Testis (tissue), 3 donors: Measurements from ENCODE around the gene TSEN2. TPM values are rescaled to one million over a fixed set of nuclear protein-coding genes. Genes with fewer than 3 reads are reported as not detected.
"Not testable (repeated sequence)": the region's sequence is repeated elsewhere in the genome, so short reads cannot be mapped to it uniquely, and the experiment has no call there.

ENCODE experiments used
- DNase-seq: peaks from one replicate; pipeline ENCODE4 v3.0.0-alpha.2; 2019
- H3K27ac ChIP-seq, 2 donors: fragments of 200-600 bp; sonication (generic); one replicate each; pipeline ENCODE4 v1.5.1; 2019
- H3K27me3 ChIP-seq: fragments of 200-600 bp; sonication (generic); one replicate; pipeline ENCODE4 v1.5.1; 2019
- H3K36me3 ChIP-seq: fragments of 200-600 bp; sonication (generic); one replicate; pipeline ENCODE4 v1.5.1; 2017; ENCODE audit warnings: low read depth; ENCODE audit errors: missing control alignments
- H3K4me1 ChIP-seq: fragments of 200-600 bp; sonication (generic); one replicate; pipeline ENCODE4 v1.5.1; 2019
- H3K4me3 ChIP-seq, 2 donors: fragments of 200-600 bp; sonication (generic); one replicate each; pipeline ENCODE4 v1.5.1; 2017 to 2019
- H3K9me3 ChIP-seq: fragments of 200-600 bp; sonication (generic); one replicate; pipeline ENCODE4 v1.5.1; 2017
- CTCF ChIP-seq, 3 experiments: fragments of 450-650 bp in 2 of 3; fragments of 200-600 bp in 1 of 3; sonication (generic) in 1 of 3; IDR thresholded peaks; one replicate each; pipeline ENCODE4 v1.5.1; 2016 to 2019; ENCODE audit warnings: antibody characterized with exemption in 3 of 3, mild to moderate bottlenecking in 2 of 3, moderate library complexity in 1 of 3
- POLR2A ChIP-seq: fragments of 450-650 bp; IDR thresholded peaks from one replicate; pipeline ENCODE4 v1.6.1; 2017; ENCODE audit warnings: antibody characterized with exemption, mild to moderate bottlenecking, moderate library complexity
- WGBS, 2 donors: methylation state at CpG; one replicate each; pipeline ENCODE4 v1.1.5; 2018; 5-methylcytosine and 5-hydroxymethylcytosine counted together
- intact Hi-C: fragments of 100-400 bp; cut with DNase I; formaldehyde crosslinking; loops from one replicate; pipeline ENCODE4 v1.15.1; 2023; ENCODE audit warnings: low total_unique reads
- polyA plus RNA-seq: library from polyadenylated mRNA; stranded (reverse); fragments of 350-450 nt; fragmentation: Illumina TruSeq; extraction: RNeasy Lipid Tissue Mini Kit (QIAGEN cat#74804); gene quantifications from one replicate; pipeline ENCODE4 v1.2.3, GENCODE V29; 2014; ENCODE audit warnings: low read depth, low replicate concordance; ENCODE audit not compliant: insufficient read depth
- total RNA-seq, 2 donors: library from RNA; depleted of rRNA; stranded (reverse); fragments of >200 nt; gene quantifications; one replicate each; pipeline ENCODE4 v1.2.3, GENCODE V29; 2016

TSEN2 gene
- total and polyA plus RNA-seq, 3 donors from 2014 or later: 17.0 to 26.8 (median 25.3) TPM

GRCh38 chr3:12468276-12468675 is 16.0 kb upstream of the TSEN2 start:
- TF ChIP-seq CTCF (IDR thresholded peaks at IDR 0.05): no peak
- TF ChIP-seq POLR2A: no peak
- intact Hi-C loops: no loop called here
- H3K4me3 ChIP-seq: no peak overlapping the region
- H3K4me1 ChIP-seq: no peaks in the 10 kb centered on the region
- no peak overlapping the region for H3K27ac ChIP-seq
- 87 to 93% methylated on average over 4 to 6 of the region's 6 CpGs for WGBS, 2 donors
- DNase-seq: no peak
- H3K27me3 ChIP-seq: no peaks in the 10 kb centered on the region
- H3K36me3 ChIP-seq: no peaks in the 10 kb centered on the region
- H3K9me3 ChIP-seq: no peaks in the 10 kb centered on the region

GRCh38 chr3:12468757-12469156 is 15.5 kb upstream of the TSEN2 start:
- no peak overlapping the region for H3K4me3 ChIP-seq
- intact Hi-C loops: no loop called here
- H3K4me1 ChIP-seq: no peaks in the 10 kb centered on the region
- H3K27me3 ChIP-seq: no peaks in the 10 kb centered on the region
- H3K36me3 ChIP-seq: no peaks in the 10 kb centered on the region
- H3K27ac ChIP-seq: no peak overlapping the region
- TF ChIP-seq POLR2A: no peak
- TF ChIP-seq CTCF (IDR thresholded peaks at IDR 0.05): no peak
- 45 to 59% methylated on average over 2 of the region's 2 CpGs for WGBS, 2 donors
- H3K9me3 ChIP-seq: no peaks in the 10 kb centered on the region
- no peak for DNase-seq

GRCh38 chr3:12469222-12469621 is 15.1 kb upstream of the TSEN2 start:
- intact Hi-C loops, H3K27me3 ChIP-seq, H3K4me3 ChIP-seq, H3K27ac ChIP-seq, H3K36me3 ChIP-seq, DNase-seq, H3K4me1 ChIP-seq, H3K9me3 ChIP-seq: not testable (repeated sequence)
- 67 to 69% methylated on average over 7 of the region's 7 CpGs for WGBS, 2 donors

- Histone ChIP-seq H3K9me3 (no peaks in the 10 kb centered on the region), H3K27me3 (no peaks in the 10 kb centered on the region), H3K4me1 (no peaks in the 10 kb centered on the region), H3K27ac (no peak overlapping the region), H3K4me3 (no peak overlapping the region), H3K36me3 (no peaks in the 10 kb centered on the region)
- no peak for TF ChIP-seq CTCF (IDR thresholded peaks at IDR 0.05)
- TF ChIP-seq POLR2A: no peak
- intact Hi-C loops: no loop called here
- no peak for DNase-seq
- WGBS, 2 donors: 74 to 77% methylated on average over 5 of the region's 5 CpGs
Observed at GRCh38 chr3:12470111-12470510, 14.2 kb upstream of the TSEN2 start.

GRCh38 chr3:12470680-12471079 is 13.6 kb upstream of the TSEN2 start:
- TF ChIP-seq CTCF (IDR thresholded peaks at IDR 0.05) (no peak), POLR2A (no peak)
- no peak for DNase-seq
- H3K36me3 ChIP-seq: no peaks in the 10 kb centered on the region
- H3K4me3 ChIP-seq: no peak overlapping the region
- H3K9me3 ChIP-seq: no peaks in the 10 kb centered on the region
- no peaks in the 10 kb centered on the region for H3K27me3 ChIP-seq
- intact Hi-C loops: no loop called here
- H3K27ac ChIP-seq: no peak overlapping the region
- WGBS, 2 donors: 90 to 92% methylated on average over 3 of the region's 3 CpGs
- H3K4me1 ChIP-seq: no peaks in the 10 kb centered on the region
